Stimulated activated memory B cell treated with anti-CD40 and anti-IgM and Interleukin-4, amounts not matched to agents 10 μg/mL and 1 μg/mL and 100 μg/mL, for 72 hours (primary cell): ENCODE results near the gene TOX2.
"Not testable (repeated sequence)": the region's sequence is repeated elsewhere in the genome, so short reads cannot be mapped to it uniquely, and the experiment has no call there.

Experiments used
- ATAC-seq: fragments of 150-1000 bp; cut with Tn5 transposase; 2 replicates; pipeline ENCODE4 v1.10.0; 2021
- H3K27ac Mint-ChIP-seq: one replicate; pipeline ENCODE4 v1.8.0; 2022; ENCODE audit warnings: mild to moderate bottlenecking, mixed read lengths
- H3K27me3 Mint-ChIP-seq: one replicate; pipeline ENCODE4 v1.8.0; 2022; ENCODE audit warnings: mixed read lengths
- H3K36me3 Mint-ChIP-seq: one replicate; pipeline ENCODE4 v1.8.0; 2022; ENCODE audit warnings: mixed read lengths
- H3K4me1 Mint-ChIP-seq: one replicate; pipeline ENCODE4 v1.8.0; 2022; ENCODE audit warnings: mixed read lengths
- H3K4me3 Mint-ChIP-seq: one replicate; pipeline ENCODE4 v1.8.0; 2022; ENCODE audit warnings: mild to moderate bottlenecking, moderate library complexity, mixed read lengths
- H3K9me3 Mint-ChIP-seq: one replicate; pipeline ENCODE4 v1.8.0; 2022; ENCODE audit warnings: mixed read lengths

TOX2 gene

GRCh38 chr20:44036441-44036840, 121.8 kb downstream of the TOX2 start:
- peaks cover 35% of the 10 kb centered on the region for H3K27me3 Mint-ChIP-seq
- no peak for ATAC-seq

DNA sequence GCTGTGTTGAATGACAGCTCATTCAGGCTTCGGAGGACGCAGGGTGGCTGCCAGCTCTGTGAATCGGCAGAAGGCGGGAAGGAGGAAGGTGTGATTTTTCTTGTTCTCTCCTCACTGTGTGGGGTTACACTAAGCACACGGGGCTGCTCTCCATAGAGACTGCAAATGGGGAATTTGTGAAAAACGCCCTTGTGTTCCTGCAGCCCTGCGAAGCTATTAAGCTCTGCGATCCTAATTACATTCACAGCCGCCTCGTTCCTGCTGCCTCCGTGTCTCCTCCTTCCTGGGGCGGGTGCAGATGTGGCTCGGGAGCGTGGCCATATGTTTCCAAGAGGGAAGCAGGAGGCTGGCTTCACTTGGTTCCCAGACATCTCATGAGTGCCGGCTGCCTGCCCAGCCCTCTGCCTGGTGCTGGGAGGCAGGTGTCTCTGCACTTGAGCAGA, 124.0 kb downstream of the TOX2 start:
- no peak for ATAC-seq
- Mint-ChIP-seq H3K27ac (no peak overlapping the region), H3K9me3 (no peaks in the 10 kb centered on the region), H3K4me1 (no peaks in the 10 kb centered on the region), H3K36me3 (no peaks in the 10 kb centered on the region), H3K4me3 (no peak overlapping the region), H3K27me3 (peaks cover 51% of the 10 kb centered on the region)

More at GRCh38 chr20:44036441-44036840, 121.8 kb downstream of the TOX2 start:
- H3K4me3 Mint-ChIP-seq, result no peak overlapping the region
- no peaks in the 10 kb centered on the region for H3K4me1 Mint-ChIP-seq
- H3K9me3 Mint-ChIP-seq, result no peaks in the 10 kb centered on the region
- H3K27ac Mint-ChIP-seq, result no peak overlapping the region
- H3K36me3 Mint-ChIP-seq, result no peaks in the 10 kb centered on the region

- Mint-ChIP-seq H3K27ac (no peak overlapping the region), H3K4me3 (no peak overlapping the region), H3K36me3 (no peaks in the 10 kb centered on the region), H3K4me1 (no peaks in the 10 kb centered on the region), H3K27me3 (peaks cover 51% of the 10 kb centered on the region), H3K9me3 (no peaks in the 10 kb centered on the region)
- no peak for ATAC-seq
These were observed 124.5 kb downstream of the TOX2 start for GRCh38 chr20:44039147-44039546.

DNA sequence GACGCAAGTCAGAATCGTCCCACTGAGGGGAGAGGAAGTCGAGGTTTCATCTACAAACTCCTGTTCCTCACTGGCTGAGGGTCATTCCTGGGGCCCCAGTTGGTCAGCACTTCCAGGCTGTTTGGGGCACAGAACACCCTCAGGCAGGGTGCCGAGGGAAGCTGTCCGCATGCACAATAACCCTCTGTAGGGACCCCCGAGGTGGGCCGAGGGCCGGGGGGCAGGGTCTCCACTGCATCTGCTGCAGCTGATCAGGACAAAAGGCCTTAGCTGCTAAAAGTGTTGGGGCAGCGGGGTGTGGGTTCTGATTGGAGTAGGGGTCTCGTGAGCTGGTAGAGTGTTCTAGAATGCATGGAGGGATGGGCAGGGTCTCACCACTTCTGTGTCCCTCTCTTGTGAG, 125.1 kb downstream of the TOX2 start:
- H3K4me3 Mint-ChIP-seq, result no peak overlapping the region
- H3K27me3 Mint-ChIP-seq, result peaks cover 51% of the 10 kb centered on the region
- no peaks in the 10 kb centered on the region for H3K36me3 Mint-ChIP-seq
- no peaks in the 10 kb centered on the region for H3K4me1 Mint-ChIP-seq
- H3K9me3 Mint-ChIP-seq, result no peaks in the 10 kb centered on the region
- ATAC-seq, result no peak
- H3K27ac Mint-ChIP-seq, result no peak overlapping the region

- no peaks in the 10 kb centered on the region for H3K9me3 Mint-ChIP-seq
- H3K4me1 Mint-ChIP-seq, result no peaks in the 10 kb centered on the region
- peaks cover 51% of the 10 kb centered on the region for H3K27me3 Mint-ChIP-seq
- ATAC-seq, result no peak
- no peak overlapping the region for H3K4me3 Mint-ChIP-seq
- no peaks in the 10 kb centered on the region for H3K36me3 Mint-ChIP-seq
- H3K27ac Mint-ChIP-seq, result no peak overlapping the region
These were observed 125.7 kb downstream of the TOX2 start for GRCh38 chr20:44040202-44040915.

- Mint-ChIP-seq H3K36me3 (no peaks in the 10 kb centered on the region), H3K4me1 (no peaks in the 10 kb centered on the region), H3K27ac (no peak overlapping the region), H3K4me3 (no peak overlapping the region), H3K27me3 (peaks cover 51% of the 10 kb centered on the region), H3K9me3 (no peaks in the 10 kb centered on the region)
- no peak for ATAC-seq
These were observed 126.3 kb downstream of the TOX2 start for GRCh38 chr20:44041001-44041400.

DNA sequence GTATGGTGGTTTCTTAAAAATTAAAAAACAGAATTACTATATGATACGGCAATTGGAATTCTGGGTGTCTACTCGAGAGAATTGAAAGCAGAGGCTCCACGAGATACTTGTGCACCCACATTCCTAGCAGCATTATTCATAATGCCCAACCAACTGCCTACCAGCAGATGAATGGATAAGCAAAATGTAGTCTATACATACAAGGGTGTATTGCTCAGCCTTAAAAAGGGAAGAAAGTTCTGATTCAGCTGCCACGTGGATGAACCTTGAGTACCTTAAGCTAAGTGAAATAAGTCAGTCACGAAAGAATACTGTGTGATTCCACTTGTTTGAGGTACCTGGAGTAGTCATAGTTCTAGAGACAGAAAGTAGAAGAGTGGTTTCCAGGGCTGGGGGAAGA, 130.1 kb downstream of the TOX2 start:
- not testable (repeated sequence) for H3K4me1 Mint-ChIP-seq
- peaks cover 30% of the 10 kb centered on the region for H3K27me3 Mint-ChIP-seq

DNA sequence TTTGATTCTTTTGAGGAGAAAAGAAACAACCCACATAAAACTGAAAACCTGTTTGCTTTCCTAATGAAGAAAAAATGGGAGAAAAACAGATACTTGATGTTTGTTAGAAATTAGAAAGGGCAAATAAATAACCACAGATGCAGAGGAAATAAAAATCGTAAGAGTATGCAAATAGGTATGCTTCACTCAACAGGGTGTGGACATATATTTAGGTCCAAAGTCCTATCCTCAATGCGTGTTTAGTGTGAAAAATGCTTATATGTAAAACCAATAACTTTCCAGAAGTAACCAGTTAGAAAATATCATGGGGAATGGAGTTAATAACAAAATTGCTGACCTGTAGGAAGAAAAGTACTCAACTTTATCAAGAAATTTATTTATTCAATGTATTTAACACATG, 135.7 kb downstream of the TOX2 start:
- Mint-ChIP-seq H3K4me1 (no peaks in the 10 kb centered on the region), H3K27me3 (peaks cover 8% of the 10 kb centered on the region), H3K36me3 (no peaks in the 10 kb centered on the region), H3K9me3 (no peaks in the 10 kb centered on the region), H3K4me3 (no peak overlapping the region), H3K27ac (no peak overlapping the region)
- no peak for ATAC-seq

More for the DNA sequence above, 130.1 kb downstream of the TOX2 start:
- not testable (repeated sequence) for H3K36me3 Mint-ChIP-seq, H3K27ac Mint-ChIP-seq, ATAC-seq, H3K4me3 Mint-ChIP-seq, H3K9me3 Mint-ChIP-seq

DNA sequence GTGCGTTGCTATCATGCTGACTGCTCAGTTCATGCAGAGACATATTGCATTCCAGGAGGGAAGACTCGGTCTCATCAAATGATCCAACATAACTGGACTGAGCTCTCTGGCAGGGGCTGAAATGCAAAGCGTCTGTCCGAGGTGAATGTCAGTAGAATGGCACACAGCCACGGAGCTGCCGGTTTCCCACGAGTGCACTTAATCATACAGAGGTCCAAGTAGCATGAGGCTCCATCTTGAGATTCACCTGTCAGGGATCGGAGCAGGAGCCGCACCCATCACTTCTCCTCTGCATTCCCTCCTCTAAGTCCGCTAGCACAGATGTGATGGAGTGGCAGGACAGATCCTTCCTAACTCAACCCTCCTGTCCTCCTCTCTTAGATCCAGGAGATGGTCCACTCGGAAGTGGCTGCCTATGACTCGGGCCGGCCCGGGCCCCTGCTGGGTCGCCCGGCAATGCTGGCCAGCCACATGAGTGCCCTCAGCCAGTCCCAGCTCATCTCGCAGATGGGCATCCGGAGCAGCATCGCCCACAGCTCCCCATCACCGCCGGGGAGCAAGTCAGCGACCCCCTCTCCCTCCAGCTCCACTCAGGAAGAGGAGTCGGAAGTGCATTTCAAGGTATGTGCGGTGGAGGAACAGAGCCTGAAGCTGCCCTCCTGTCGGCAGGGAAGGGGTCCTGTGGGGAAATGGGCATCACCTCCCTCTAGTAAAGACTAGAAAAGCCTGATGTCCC, 136.4 kb downstream of the TOX2 start:
- no peaks in the 10 kb centered on the region for H3K4me1 Mint-ChIP-seq
- H3K36me3 Mint-ChIP-seq, result no peaks in the 10 kb centered on the region
- no peak overlapping the region for H3K27ac Mint-ChIP-seq
- ATAC-seq, result no peak
- H3K9me3 Mint-ChIP-seq, result no peaks in the 10 kb centered on the region
- no peak overlapping the region for H3K4me3 Mint-ChIP-seq
- peaks cover 15% of the 10 kb centered on the region for H3K27me3 Mint-ChIP-seq

GRCh38 chr20:44051661-44052000, 137.0 kb downstream of the TOX2 start:
- ATAC-seq, result no peak
- H3K4me1 Mint-ChIP-seq, result no peaks in the 10 kb centered on the region
- no peak overlapping the region for H3K27ac Mint-ChIP-seq
- H3K27me3 Mint-ChIP-seq, result peaks cover 15% of the 10 kb centered on the region
- no peaks in the 10 kb centered on the region for H3K9me3 Mint-ChIP-seq
- no peaks in the 10 kb centered on the region for H3K36me3 Mint-ChIP-seq
- H3K4me3 Mint-ChIP-seq, result no peak overlapping the region

DNA sequence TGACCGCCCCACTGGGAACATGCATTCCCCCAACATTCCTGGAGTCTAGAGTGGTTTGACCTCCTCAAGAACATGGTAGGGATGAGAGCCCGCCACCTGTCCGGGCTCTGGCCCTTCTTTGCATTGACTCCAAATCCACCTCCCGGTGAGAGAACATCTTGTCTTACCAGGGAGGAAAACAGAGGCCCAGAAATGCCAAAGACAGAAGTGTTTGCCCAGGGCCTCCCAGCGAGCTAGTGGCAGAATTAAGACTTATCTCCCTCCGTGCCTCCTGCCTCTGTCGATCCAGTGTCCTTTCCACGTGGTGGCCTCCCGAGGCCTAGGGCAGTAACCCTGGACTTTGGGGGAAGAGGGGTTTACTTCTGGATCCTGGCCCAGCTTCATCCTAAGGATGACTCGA, 137.5 kb downstream of the TOX2 start:
- Mint-ChIP-seq H3K4me1 (no peaks in the 10 kb centered on the region), H3K27ac (no peak overlapping the region), H3K4me3 (no peak overlapping the region), H3K27me3 (peaks cover 15% of the 10 kb centered on the region), H3K36me3 (no peaks in the 10 kb centered on the region), H3K9me3 (peaks cover 2% of the 10 kb centered on the region)
- ATAC-seq, result no peak

- ATAC-seq, result no peak
- Mint-ChIP-seq H3K4me1 (no peaks in the 10 kb centered on the region), H3K27me3 (peaks cover 15% of the 10 kb centered on the region), H3K4me3 (no peak overlapping the region), H3K36me3 (no peaks in the 10 kb centered on the region), H3K9me3 (peaks cover 2% of the 10 kb centered on the region), H3K27ac (no peak overlapping the region)
These were observed 138.4 kb downstream of the TOX2 start for GRCh38 chr20:44053046-44053445.

GRCh38 chr20:44054118-44054517, 139.5 kb downstream of the TOX2 start:
- Mint-ChIP-seq H3K36me3 (no peaks in the 10 kb centered on the region), H3K9me3 (peaks cover 2% of the 10 kb centered on the region), H3K27ac (no peak overlapping the region), H3K4me1 (no peaks in the 10 kb centered on the region), H3K27me3 (peaks cover 15% of the 10 kb centered on the region), H3K4me3 (no peak overlapping the region)
- ATAC-seq, result no peak

DNA sequence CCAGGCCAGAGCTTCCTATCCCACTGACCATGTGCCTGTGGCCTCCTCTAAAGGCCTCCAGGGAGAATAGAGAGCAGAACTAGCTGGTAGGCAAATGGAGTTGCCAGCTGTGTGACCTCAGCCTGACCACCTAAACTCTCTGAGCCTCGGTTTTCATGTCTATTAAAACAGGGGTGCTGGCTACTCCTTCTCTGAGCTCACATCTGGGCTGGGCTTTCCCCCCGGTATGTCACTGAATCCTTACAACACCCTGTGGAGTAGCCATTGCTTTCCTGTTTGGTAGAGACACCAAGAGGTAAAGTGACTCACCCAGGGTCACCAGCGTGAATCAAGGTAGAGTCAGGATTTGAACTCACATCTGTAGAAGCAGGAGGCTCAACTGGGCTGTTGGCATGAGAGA, 140.2 kb downstream of the TOX2 start:
- Mint-ChIP-seq H3K4me1 (no peaks in the 10 kb centered on the region), H3K9me3 (peaks cover 2% of the 10 kb centered on the region), H3K4me3 (no peak overlapping the region), H3K27ac (no peak overlapping the region), H3K27me3 (peaks cover 15% of the 10 kb centered on the region), H3K36me3 (no peaks in the 10 kb centered on the region)
- no peak for ATAC-seq

GRCh38 chr20:44056010-44056698, 141.5 kb downstream of the TOX2 start:
- Mint-ChIP-seq H3K27ac (no peak overlapping the region), H3K4me1 (no peaks in the 10 kb centered on the region), H3K9me3 (peaks cover 2% of the 10 kb centered on the region), H3K36me3 (no peaks in the 10 kb centered on the region), H3K27me3 (peaks cover 15% of the 10 kb centered on the region), H3K4me3 (no peak overlapping the region)
- peak; percentile 65 for ATAC-seq
